ENCODE measurements around the gene DDX41. TPM values are rescaled to one million over a fixed set of nuclear protein-coding genes. Genes with fewer than 3 reads are reported as not detected.
A peak's percentile ranks its signal among the peaks of the same experiment; 100 is the strongest.

DDX41 gene
- total RNA-seq, 1 donor from 2014 or later = 174 TPM

DNA sequence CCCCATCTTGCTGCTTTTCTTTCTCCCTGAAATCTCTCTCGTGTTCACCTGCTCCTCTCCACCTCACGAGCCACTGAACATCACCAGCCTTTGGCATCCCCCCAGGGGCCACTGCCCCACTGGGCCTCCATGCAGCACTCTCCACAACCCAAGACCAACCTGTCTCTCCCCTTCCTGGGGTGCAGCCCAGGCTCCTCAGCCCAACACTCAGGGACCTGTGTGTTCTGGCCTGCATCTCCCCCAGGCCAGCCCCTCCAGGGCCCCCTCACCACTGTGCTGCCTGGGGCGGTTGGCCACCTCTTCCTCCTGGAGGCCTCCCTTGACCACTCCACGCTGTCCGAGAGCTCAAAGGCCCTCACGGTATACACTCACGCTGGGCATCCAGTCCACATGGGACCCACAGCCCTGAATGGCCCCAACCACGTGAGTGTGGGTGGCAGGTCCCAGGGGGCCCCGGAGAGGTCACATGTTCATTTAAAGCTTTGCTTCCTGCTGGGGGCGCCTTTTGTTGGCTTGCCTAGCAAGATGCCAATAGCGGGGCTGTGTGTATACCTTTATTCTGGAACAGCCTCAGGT is 6.7 kb downstream of the DDX41 start:
- no peak for DNase-seq (ENCODE audit: low read depth)
- no peak overlapping the region for H3K4me3 ChIP-seq (ENCODE audit: low read depth, low read length)
- TF ChIP-seq, protein P1, sequence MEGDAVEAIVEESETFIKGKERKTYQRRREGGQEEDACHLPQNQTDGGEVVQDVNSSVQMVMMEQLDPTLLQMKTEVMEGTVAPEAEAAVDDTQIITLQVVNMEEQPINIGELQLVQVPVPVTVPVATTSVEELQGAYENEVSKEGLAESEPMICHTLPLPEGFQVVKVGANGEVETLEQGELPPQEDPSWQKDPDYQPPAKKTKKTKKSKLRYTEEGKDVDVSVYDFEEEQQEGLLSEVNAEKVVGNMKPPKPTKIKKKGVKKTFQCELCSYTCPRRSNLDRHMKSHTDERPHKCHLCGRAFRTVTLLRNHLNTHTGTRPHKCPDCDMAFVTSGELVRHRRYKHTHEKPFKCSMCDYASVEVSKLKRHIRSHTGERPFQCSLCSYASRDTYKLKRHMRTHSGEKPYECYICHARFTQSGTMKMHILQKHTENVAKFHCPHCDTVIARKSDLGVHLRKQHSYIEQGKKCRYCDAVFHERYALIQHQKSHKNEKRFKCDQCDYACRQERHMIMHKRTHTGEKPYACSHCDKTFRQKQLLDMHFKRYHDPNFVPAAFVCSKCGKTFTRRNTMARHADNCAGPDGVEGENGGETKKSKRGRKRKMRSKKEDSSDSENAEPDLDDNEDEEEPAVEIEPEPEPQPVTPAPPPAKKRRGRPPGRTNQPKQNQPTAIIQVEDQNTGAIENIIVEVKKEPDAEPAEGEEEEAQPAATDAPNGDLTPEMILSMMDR (conservative IDR thresholded peaks at IDR 0.05; ENCODE audit: low read depth, low read length) = no peak

DNA sequence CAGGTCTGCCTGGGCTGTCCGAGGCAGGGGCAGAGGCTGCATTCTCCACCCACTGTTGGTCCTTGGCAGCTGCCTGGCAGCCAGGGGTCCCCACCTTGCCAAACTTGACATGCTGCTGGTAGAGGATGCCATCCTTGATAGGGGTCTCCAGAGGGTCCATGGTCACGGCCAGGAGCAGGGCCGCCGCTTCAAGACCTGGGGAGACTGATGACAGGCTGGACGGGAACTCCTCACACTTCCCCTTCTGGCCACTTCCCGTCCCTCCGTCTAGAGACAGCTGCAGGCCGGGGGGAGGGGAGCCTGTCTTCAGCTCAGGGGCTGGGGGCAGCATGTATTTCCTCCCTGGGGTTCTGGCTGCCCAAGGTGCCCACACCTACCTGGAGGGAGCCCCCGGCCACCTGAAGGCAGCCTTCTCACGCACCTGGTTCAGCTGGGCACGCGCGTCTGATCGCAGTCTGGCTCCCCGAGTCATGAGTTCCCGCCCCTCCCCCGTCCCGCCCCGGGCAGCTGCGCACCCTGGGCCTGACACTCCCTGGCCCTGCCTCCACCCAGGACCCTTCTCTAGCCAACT is 7.3 kb downstream of the DDX41 start, which contains the start of gene DOK3:
DOK3 (minus strand) TSS at position 446 of the 571 bp plus-strand sequence; CDS start at position 160, 286 bp downstream.
- no peak for DNase-seq (ENCODE audit: low read depth)
- TF ChIP-seq, protein P1 (conservative IDR thresholded peaks at IDR 0.05; ENCODE audit: low read depth, low read length) = no peak
- H3K4me3 ChIP-seq (ENCODE audit: low read depth, low read length) = no peak within 1 kb of the TSS

DNA sequence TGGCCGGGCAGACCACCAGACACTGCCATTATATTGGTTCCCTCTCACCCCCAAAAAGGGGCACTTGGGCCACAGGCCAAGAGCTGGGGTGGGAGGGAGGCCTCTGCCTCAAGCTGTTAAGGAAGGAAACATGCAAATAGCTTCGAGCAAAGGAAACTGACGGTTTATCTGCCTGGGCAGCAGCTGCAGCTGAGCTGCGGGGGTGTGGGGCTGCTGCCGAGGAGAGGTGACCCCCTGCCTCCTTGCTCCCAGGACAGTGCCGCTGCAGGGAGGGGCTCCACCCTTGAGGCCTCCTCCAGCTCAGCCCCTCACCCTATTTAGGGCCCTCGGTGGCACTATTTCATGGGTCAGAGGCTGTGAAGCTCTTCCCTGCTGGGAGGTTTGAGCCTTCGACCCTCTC is 7.9 kb downstream of the DDX41 start:
- no peak for DNase-seq (ENCODE audit: low read depth)
- TF ChIP-seq, protein P1 (conservative IDR thresholded peaks at IDR 0.05; ENCODE audit: low read depth, low read length) = no peak
- no peak overlapping the region for H3K4me3 ChIP-seq (ENCODE audit: low read depth, low read length)

DNA sequence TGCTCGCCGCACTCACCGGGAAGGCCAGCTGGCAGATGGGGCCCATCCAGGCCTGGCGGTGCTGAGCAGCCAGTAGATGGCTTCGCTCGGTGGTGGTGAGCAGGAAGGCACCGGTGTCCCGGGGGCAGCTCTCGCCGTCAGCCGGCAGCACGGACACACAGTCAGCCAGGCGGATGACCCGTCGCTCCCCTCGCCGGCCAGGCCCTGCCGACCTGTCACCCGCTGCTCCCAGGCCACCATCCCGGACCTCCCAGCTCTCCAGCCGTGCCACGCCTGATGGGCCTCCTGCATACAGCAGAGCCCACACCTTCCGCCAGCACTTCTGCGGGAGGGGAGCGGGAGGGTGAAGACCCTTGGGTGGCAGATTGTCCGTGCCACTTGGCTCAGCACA is 8.5 kb downstream of the DDX41 start:
- no peak for DNase-seq (ENCODE audit: low read depth)
- TF ChIP-seq, protein P1 (conservative IDR thresholded peaks at IDR 0.05; ENCODE audit: low read depth, low read length) = no peak
- H3K4me3 ChIP-seq (ENCODE audit: low read depth, low read length) = no peak overlapping the region

DNA sequence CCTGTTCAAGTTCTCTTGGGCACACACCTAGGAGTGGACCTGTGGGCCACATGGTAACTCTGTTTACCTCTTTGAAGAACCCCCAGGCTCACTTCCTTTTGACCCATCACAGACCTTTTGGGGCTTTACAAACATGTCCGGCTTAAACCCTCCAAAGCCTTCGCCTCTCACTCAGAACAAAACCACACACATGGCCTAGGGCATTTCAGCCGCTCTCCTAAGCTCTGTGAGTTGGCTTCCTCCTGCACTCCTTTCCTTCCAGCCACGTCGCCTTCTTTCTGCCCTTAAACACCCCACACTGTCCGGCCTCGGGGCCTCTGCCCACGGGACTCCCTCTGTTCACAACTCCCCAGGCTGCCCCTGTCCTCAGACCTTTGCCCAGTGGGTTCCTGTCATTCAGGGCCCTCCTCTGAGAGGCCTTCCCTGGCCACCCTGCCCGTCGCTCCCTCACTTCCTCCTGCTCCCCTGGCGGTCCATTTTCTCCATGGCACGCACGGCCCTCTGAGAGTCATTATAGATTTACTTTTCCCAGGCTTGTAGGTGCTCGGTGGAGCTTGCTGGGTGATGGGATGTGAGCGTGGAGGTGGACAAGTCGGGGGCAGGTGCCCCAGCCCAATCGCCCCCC is 9.1 kb downstream of the DDX41 start:
- no peak overlapping the region for H3K4me3 ChIP-seq (ENCODE audit: low read depth, low read length)
- DNase-seq (ENCODE audit: low read depth) = no peak
- TF ChIP-seq, protein P1 (conservative IDR thresholded peaks at IDR 0.05; ENCODE audit: low read depth, low read length) = no peak

DNA sequence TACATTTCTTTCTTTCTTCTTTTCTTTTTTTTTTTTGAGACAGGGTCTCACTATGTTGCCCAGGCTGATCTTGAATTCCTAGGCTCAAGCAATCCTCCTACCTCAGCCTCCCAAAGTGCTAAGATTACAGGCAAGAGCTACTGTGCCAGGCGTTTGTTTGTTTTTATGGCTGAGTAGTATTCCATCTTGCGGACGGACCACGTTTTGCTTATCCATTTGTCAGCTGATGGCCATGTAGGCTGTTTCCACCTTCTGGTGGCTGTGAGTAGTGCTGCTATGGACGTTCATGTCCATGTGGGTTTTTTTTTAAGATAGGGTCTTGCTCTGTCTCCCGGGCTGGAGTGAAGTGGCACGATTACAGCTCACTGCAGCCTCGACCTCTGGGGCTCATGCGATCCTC is 9.6 kb downstream of the DDX41 start:
- H3K4me3 ChIP-seq (ENCODE audit: low read depth, low read length) = no peak overlapping the region
- no peak for DNase-seq (ENCODE audit: low read depth)
- TF ChIP-seq, protein P1 (conservative IDR thresholded peaks at IDR 0.05; ENCODE audit: low read depth, low read length) = peak; percentile 30
